GM19452 (cell line): Measurements from ENCODE around the gene SNX21.
A peak's percentile ranks its signal among the peaks of the same experiment; 100 is the strongest.
"Not testable (repeated sequence)": the region's sequence is repeated elsewhere in the genome, so short reads cannot be mapped to it uniquely, and the experiment has no call there.

Experiments
- ATAC-seq: cut with Tn5 transposase; IDR thresholded peaks from one replicate; pipeline ENCODE4 v1.9.1; 2021; ENCODE audit not compliant: unreplicated experiment

Gene SNX21

GRCh38 chr20:45833030-45833882 is at the start of gene SNX21:
Gene SNX21 (plus strand): TSS chr20:45833799. CDS start chr20:45833920, 121 bp downstream.
- ATAC-seq, result no peak

- no peak for ATAC-seq
Observed at GRCh38 chr20:45788351-45788750, 45.2 kb upstream of the SNX21 start.

- peak; percentile 15 for ATAC-seq
Observed at GRCh38 chr20:45792317-45793118, 41.1 kb upstream of the SNX21 start.

GRCh38 chr20:45796337-45797065 is 37.1 kb upstream of the SNX21 start:
- ATAC-seq, result no peak

GRCh38 chr20:45797510-45797909 is 36.1 kb upstream of the SNX21 start:
- not testable (repeated sequence) for ATAC-seq

- ATAC-seq, result not testable (repeated sequence)
Observed at GRCh38 chr20:45797955-45798354, 35.6 kb upstream of the SNX21 start.

GRCh38 chr20:45798935-45799642 is 34.5 kb upstream of the SNX21 start:
- no peak for ATAC-seq

GRCh38 chr20:45801851-45802250 is 31.7 kb upstream of the SNX21 start:
- no peak for ATAC-seq

- ATAC-seq, result no peak
Observed at GRCh38 chr20:45810191-45810970, 23.2 kb upstream of the SNX21 start.

GRCh38 chr20:45812157-45813005 is 21.2 kb upstream of the SNX21 start, which contains the start of gene UBE2C:
Gene UBE2C (plus strand): TSS chr20:45812644. CDS start chr20:45812696, 52 bp downstream.
- peak; percentile 96 for ATAC-seq

- ATAC-seq, result no peak
Observed at GRCh38 chr20:45813006-45813340, 20.6 kb upstream of the SNX21 start.

GRCh38 chr20:45813489-45813888 is 20.1 kb upstream of the SNX21 start:
- ATAC-seq, result no peak

- no peak for ATAC-seq
Observed at GRCh38 chr20:45814314-45814713, 19.3 kb upstream of the SNX21 start.

GRCh38 chr20:45816951-45817350 is 16.6 kb upstream of the SNX21 start:
- no peak for ATAC-seq

GRCh38 chr20:45817376-45818194 is 16.0 kb upstream of the SNX21 start:
- ATAC-seq, result no peak

- no peak for ATAC-seq
Observed at GRCh38 chr20:45818239-45818638, 15.4 kb upstream of the SNX21 start.

- no peak for ATAC-seq
Observed at GRCh38 chr20:45819466-45819865, 14.1 kb upstream of the SNX21 start.

GRCh38 chr20:45821947-45822346 is 11.7 kb upstream of the SNX21 start:
- no peak for ATAC-seq
